WTC11 (cell line): ENCODE data around the gene GABARAPL2.

Experiments
- ATF2 ChIP-seq: sonication (generic); formaldehyde crosslinking; IDR thresholded peaks from 2 replicates; pipeline ENCODE4 v1.8.1; 2022; ENCODE audit warnings: low read depth, missing genetic modification reagents, borderline replicate concordance
- CREM ChIP-seq: sonication (generic); formaldehyde crosslinking; IDR thresholded peaks from 2 replicates; pipeline ENCODE4 v1.8.1; 2022; ENCODE audit warnings: mild to moderate bottlenecking, missing genetic modification reagents, moderate library complexity
- CTCF ChIP-seq: fragments of 200-600 bp; IDR thresholded peaks from 2 replicates; pipeline ENCODE4 v1.8.0; 2022; ENCODE audit warnings: antibody characterized with exemption
- ELF4 ChIP-seq: sonication (generic); formaldehyde crosslinking; IDR thresholded peaks from 2 replicates; pipeline ENCODE4 v1.8.1; 2022; ENCODE audit warnings: low read depth, mild to moderate bottlenecking, moderate library complexity, missing genetic modification reagents
- JAZF1 ChIP-seq: fragments of 250-450 bp; sonication (Bioruptor Pico); IDR thresholded peaks from 2 replicates; pipeline ENCODE4 v1.9.0; 2021; ENCODE audit warnings: moderate library complexity, mild to moderate bottlenecking, inconsistent platforms
- MLX ChIP-seq: sonication (generic); formaldehyde crosslinking; IDR thresholded peaks from 2 replicates; pipeline ENCODE4 v1.8.1; 2023; ENCODE audit warnings: mild to moderate bottlenecking, missing genetic modification reagents, moderate library complexity
- NFE2L1 ChIP-seq: sonication (generic); formaldehyde crosslinking; IDR thresholded peaks from 2 replicates; pipeline ENCODE4 v1.8.1; 2023; ENCODE audit warnings: missing genetic modification reagents
- STAT6 ChIP-seq: sonication (generic); formaldehyde crosslinking; conservative IDR thresholded peaks from 2 replicates; pipeline ENCODE4 v1.8.1; 2023; ENCODE audit warnings: mild to moderate bottlenecking, low read depth, missing genetic modification reagents, moderate library complexity
- TEAD1 ChIP-seq: sonication (generic); formaldehyde crosslinking; IDR thresholded peaks from 2 replicates; pipeline ENCODE4 v1.8.0; 2022; ENCODE audit warnings: mild to moderate bottlenecking, missing genetic modification reagents
- ZNF281 ChIP-seq: sonication (generic); formaldehyde crosslinking; IDR thresholded peaks from 2 replicates; pipeline ENCODE4 v1.8.0; 2023; ENCODE audit warnings: mild to moderate bottlenecking, missing genetic modification reagents
- ZNF317 ChIP-seq: sonication (generic); formaldehyde crosslinking; IDR thresholded peaks from 2 replicates; pipeline ENCODE4 v1.8.1; 2023; ENCODE audit warnings: low read depth, mild to moderate bottlenecking, moderate library complexity, missing genetic modification reagents, borderline replicate concordance

GRCh38 chr16:75552951-75553350, 13.2 kb upstream of the GABARAPL2 start:
- no peak for TF ChIP-seq CTCF
- no peak for TF ChIP-seq CREM
- no peak for TF ChIP-seq ATF2 (CRISPR knock-in tag)
- no peak for TF ChIP-seq TEAD1 (CRISPR knock-in tag)
- no peak for TF ChIP-seq ELF4 (CRISPR knock-in tag)
- no peak for TF ChIP-seq MLX (CRISPR knock-in tag)
- TF ChIP-seq ZNF281 (CRISPR knock-in tag), result no peak
- no peak for TF ChIP-seq ZNF317 (CRISPR knock-in tag)
- TF ChIP-seq NFE2L1 (CRISPR knock-in tag), result no peak
- TF ChIP-seq STAT6 (CRISPR knock-in tag), result no peak
- no peak for TF ChIP-seq JAZF1 (CRISPR knock-in tag)
